Ovary (tissue), 3 donors: ENCODE results near the gene ARHGAP23.

Experiments used
- EP300 ChIP-seq: sonication (generic); formaldehyde crosslinking; IDR thresholded peaks from one replicate; pipeline ENCODE4 v1.6.1; 2017; ENCODE audit warnings: antibody characterized with exemption
- TF ChIP-seq, protein P1 (sequence below), 3 donors: fragments of 450-650 bp in 2 of 3; fragments of 200-600 bp in 1 of 3; IDR thresholded peaks; one replicate each; pipeline versions ENCODE4 v1.5.1 to v1.8.0; 2016 to 2022; ENCODE audit warnings: antibody characterized with exemption in 3 of 3, mild to moderate bottlenecking in 1 of 3
- donor health status: DM: no; HTN: no; CAD: no.

DNA sequence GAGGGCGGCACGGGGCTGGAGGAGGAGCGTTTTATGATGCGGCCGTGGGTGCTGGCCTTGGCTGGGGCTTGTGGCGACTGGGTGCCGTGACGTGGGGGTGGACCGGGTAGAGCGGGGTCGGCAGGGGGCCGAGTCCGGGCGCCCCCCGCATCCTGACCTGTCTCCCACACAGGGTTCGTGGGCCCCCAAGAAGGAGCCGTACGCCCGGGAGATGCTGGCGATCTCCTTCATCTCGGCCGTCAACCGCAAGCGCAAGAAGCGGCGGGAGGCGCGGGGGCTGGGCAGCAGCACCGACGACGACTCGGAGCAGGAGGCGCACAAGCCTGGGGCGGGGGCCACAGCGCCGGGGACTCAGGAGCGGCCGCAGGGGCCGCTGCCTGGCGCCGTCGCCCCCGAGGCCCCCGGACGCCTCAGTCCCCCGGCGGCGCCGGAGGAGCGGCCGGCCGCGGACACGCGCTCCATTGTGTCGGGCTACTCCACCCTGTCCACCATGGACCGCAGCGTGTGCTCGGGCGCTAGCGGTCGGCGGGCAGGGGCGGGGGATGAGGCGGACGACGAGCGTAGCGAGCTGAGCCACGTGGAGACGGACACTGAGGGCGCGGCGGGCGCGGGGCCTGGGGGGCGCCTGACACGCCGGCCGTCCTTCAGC, 81.6 kb downstream of the ARHGAP23 start:
- TF ChIP-seq, protein P1, sequence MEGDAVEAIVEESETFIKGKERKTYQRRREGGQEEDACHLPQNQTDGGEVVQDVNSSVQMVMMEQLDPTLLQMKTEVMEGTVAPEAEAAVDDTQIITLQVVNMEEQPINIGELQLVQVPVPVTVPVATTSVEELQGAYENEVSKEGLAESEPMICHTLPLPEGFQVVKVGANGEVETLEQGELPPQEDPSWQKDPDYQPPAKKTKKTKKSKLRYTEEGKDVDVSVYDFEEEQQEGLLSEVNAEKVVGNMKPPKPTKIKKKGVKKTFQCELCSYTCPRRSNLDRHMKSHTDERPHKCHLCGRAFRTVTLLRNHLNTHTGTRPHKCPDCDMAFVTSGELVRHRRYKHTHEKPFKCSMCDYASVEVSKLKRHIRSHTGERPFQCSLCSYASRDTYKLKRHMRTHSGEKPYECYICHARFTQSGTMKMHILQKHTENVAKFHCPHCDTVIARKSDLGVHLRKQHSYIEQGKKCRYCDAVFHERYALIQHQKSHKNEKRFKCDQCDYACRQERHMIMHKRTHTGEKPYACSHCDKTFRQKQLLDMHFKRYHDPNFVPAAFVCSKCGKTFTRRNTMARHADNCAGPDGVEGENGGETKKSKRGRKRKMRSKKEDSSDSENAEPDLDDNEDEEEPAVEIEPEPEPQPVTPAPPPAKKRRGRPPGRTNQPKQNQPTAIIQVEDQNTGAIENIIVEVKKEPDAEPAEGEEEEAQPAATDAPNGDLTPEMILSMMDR (IDR thresholded peaks at IDR 0.05): no peak
- TF ChIP-seq EP300: no peak
